Upper lobe of right lung (tissue), 1 donor: ENCODE measurements around the gene VGF. TPM values are rescaled to one million over a fixed set of nuclear protein-coding genes. Genes with fewer than 3 reads are reported as not detected.

Source experiments
- ATAC-seq: fragments of 200-7000 bp; cut with Tn5 transposase; one replicate; pipeline ENCODE4 v1.9.1; 2020; ENCODE audit warnings: mild to moderate bottlenecking, moderate library complexity
- DNase-seq: peaks from one replicate; pipeline ENCODE4 v3.0.0-alpha.2; 2020
- H3K27ac ChIP-seq: fragments of 200-600 bp; one replicate; pipeline ENCODE4 v1.8.0; 2022
- H3K27me3 ChIP-seq: fragments of 200-600 bp; one replicate; pipeline ENCODE4 v1.8.0; 2022; ENCODE audit warnings: mild to moderate bottlenecking
- H3K36me3 ChIP-seq: fragments of 200-600 bp; one replicate; pipeline ENCODE4 v1.8.0; 2022
- H3K4me1 ChIP-seq: fragments of 200-600 bp; one replicate; pipeline ENCODE4 v1.8.0; 2022
- H3K4me3 ChIP-seq: fragments of 200-600 bp; one replicate; pipeline ENCODE4 v1.8.0; 2022; ENCODE audit warnings: mild to moderate bottlenecking
- H3K9me3 ChIP-seq: fragments of 200-600 bp; one replicate; pipeline ENCODE4 v1.8.0; 2022
- CTCF ChIP-seq: fragments of 200-600 bp; IDR thresholded peaks from one replicate; pipeline ENCODE4 v1.8.0; 2022; ENCODE audit warnings: antibody characterized with exemption
- intact Hi-C: fragments of 100-400 bp; cut with DNase I; formaldehyde crosslinking; loops from one replicate; pipeline ENCODE4 v1.11.0; 2022
- total RNA-seq: library from RNA; stranded (reverse); fragmentation: NEBNext Ultra II Directional; extraction: Animal tissue kit (Norgen Biotek cat#: 25700); gene quantifications from one replicate; pipeline ENCODE4 v1.2.1, GENCODE V29; 2021
- donor health status: DM: no; HTN: yes; CAD: no; lungs with severe emphysema.

VGF gene
- total RNA-seq, 1 donor from 2014 or later, result not detected

DNA sequence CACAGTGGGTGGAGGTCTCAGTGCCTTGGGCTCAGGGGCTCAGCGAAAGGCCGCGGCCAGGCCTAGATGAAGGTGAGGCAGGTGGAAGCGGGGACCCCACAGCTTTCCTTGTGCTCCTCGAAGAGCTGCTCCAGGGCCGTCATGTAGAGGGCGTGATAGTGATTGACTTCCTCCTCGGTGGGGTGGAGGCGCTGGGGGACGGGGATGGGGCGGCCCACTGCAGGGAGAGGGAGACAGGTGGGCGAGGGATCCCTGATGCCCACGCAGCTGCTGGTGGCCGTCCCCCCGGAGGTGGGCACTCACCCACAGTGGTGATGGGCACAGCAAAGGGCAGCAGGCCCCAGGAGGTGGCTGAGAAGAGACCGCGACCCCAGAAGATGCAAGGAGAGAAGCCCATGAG is 30.5 kb upstream of the VGF start:
- H3K27ac ChIP-seq, result no peak overlapping the region
- no peak overlapping the region for H3K4me3 ChIP-seq
- peaks cover 22% of the 10 kb centered on the region for H3K27me3 ChIP-seq
- no peaks in the 10 kb centered on the region for H3K36me3 ChIP-seq
- H3K9me3 ChIP-seq, result no peaks in the 10 kb centered on the region
- TF ChIP-seq CTCF, result no peak
- ATAC-seq (no peak), DNase-seq (no peak)
- no peaks in the 10 kb centered on the region for H3K4me1 ChIP-seq
- intact Hi-C loops, result no loop called here

DNA sequence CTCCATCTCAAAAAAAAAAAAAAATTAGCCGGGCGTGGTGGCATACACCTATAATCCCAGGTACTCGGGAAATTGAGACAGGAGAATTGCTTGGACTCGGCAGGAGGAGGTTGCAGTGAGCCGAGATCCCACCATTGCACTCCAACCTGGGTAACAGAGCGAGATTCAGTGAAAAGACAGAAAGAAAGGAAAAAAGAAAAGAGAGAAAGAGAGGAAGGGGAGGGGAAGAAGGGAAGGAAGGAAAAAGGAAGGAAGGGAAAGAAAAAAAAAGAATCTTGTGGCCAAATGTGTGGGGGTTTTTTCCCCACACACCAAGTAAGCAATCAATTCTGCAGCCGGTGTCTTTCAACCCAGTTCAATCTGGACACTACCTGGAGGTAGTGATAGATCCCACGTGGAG is 23.7 kb upstream of the VGF start:
- Histone ChIP-seq H3K4me3 (no peak overlapping the region), H3K36me3 (no peaks in the 10 kb centered on the region), H3K27me3 (peaks cover 9% of the 10 kb centered on the region), H3K27ac (no peak overlapping the region), H3K9me3 (no peaks in the 10 kb centered on the region), H3K4me1 (no peaks in the 10 kb centered on the region)
- TF ChIP-seq CTCF, result no peak
- intact Hi-C loops, result no loop called here
- no peak for DNase-seq
- ATAC-seq, result no peak

DNA sequence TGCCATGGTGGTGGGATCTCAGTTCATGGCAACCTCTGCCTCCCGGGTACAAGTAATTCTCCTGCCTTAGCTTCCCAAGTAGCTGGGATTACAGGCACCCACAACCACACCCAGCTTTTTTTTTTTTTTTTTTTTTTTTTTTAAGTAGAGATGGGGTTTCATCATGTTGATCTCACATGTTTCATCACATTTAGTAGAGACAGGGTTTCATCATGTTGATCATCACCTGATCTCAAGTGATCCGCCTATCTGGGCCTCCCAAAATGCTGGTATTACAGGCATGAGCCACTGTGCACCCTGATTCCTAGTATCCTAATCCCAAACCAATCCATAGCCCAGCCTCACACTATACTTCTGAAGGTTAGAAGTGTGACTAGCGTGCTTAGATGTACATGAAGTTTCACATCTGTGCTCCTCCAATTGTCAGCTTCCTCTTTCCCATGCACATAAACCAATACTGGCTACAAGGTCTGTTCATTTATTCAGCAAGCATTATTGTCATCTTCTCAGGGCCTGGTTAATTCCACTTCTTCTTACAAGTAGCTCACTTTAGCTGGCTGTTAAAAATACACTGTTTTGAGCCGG is 21.6 kb upstream of the VGF start:
- no peak overlapping the region for H3K4me3 ChIP-seq
- no peak for TF ChIP-seq CTCF
- no peak for ATAC-seq
- H3K27me3 ChIP-seq, result peaks cover 9% of the 10 kb centered on the region
- intact Hi-C loops, result no loop called here
- H3K36me3 ChIP-seq, result no peaks in the 10 kb centered on the region
- no peaks in the 10 kb centered on the region for H3K9me3 ChIP-seq
- H3K27ac ChIP-seq, result no peak overlapping the region
- no peaks in the 10 kb centered on the region for H3K4me1 ChIP-seq
- DNase-seq, result no peak

- Histone ChIP-seq H3K36me3 (no peaks in the 10 kb centered on the region), H3K4me3 (no peak overlapping the region), H3K27ac (no peak overlapping the region), H3K4me1 (no peaks in the 10 kb centered on the region), H3K9me3 (no peaks in the 10 kb centered on the region), H3K27me3 (peaks cover 16% of the 10 kb centered on the region)
- no peak for ATAC-seq
- no peak for TF ChIP-seq CTCF
- intact Hi-C loops, result no loop called here
- no peak for DNase-seq
These were observed 20.8 kb upstream of the VGF start for GRCh38 chr7:101186194-101186593.

DNA sequence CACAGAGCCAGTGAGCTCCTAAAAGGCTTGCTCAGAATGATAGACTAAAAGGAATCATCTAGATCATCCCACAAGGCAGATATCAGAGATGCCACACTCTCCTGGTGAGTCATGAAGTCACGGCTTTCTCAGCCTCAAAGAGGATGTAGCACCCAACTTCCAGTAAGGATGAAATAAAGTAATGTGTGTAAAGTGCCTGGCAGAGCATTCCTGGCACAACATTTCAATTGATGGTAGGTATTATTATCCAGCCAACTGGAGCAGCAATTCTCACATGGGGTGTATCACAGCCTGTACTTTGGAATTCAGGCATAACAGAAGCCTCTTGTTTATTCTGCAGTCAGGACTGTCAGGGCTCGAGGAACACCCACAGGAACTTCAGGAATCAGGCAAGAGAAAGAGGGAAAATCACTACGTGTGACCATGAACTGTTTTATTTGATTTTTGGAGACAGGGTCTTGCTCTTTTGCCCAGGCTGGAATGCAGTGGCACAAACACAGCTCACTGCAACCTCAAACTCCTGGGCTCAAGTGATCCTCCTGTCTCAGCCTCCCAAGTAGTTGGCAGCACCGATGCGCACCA is 20.0 kb upstream of the VGF start:
- intact Hi-C loops, result no loop called here
- H3K27ac ChIP-seq, result no peak overlapping the region

More for the DNA sequence above, 20.0 kb upstream of the VGF start:
- H3K9me3 ChIP-seq, result no peaks in the 10 kb centered on the region
- ATAC-seq, result no peak
- no peak for DNase-seq
- TF ChIP-seq CTCF, result no peak
- no peak overlapping the region for H3K4me3 ChIP-seq
- no peaks in the 10 kb centered on the region for H3K36me3 ChIP-seq
- no peaks in the 10 kb centered on the region for H3K4me1 ChIP-seq
- peaks cover 25% of the 10 kb centered on the region for H3K27me3 ChIP-seq
